Midbrain (tissue), 1 donor: ENCODE measurements around the gene KCNIP3.
"Not testable (repeated sequence)": the region's sequence is repeated elsewhere in the genome, so short reads cannot be mapped to it uniquely, and the experiment has no call there.

Source experiments
- DNase-seq: peaks from one replicate; lab custom pipeline; 2025; lab: John Stamatoyannopoulos, UW

The KCNIP3 gene

GRCh38 chr2:95346738-95347671, 49.9 kb downstream of the KCNIP3 start:
- no peak for DNase-seq

GRCh38 chr2:95347681-95348608, 50.8 kb downstream of the KCNIP3 start:
- DNase-seq = no peak

- DNase-seq = no peak
These were observed 51.7 kb downstream of the KCNIP3 start for GRCh38 chr2:95348609-95349567.

- DNase-seq = no peak
These were observed 52.6 kb downstream of the KCNIP3 start for GRCh38 chr2:95349568-95350322.

- no peak for DNase-seq
These were observed 53.2 kb downstream of the KCNIP3 start for GRCh38 chr2:95350368-95350767.

- no peak for DNase-seq
These were observed 53.8 kb downstream of the KCNIP3 start for GRCh38 chr2:95350774-95351597.

- DNase-seq = no peak
These were observed 54.4 kb downstream of the KCNIP3 start for GRCh38 chr2:95351598-95351915.

GRCh38 chr2:95352310-95353054, 55.3 kb downstream of the KCNIP3 start:
- DNase-seq = no peak

GRCh38 chr2:95353055-95353575, 56.0 kb downstream of the KCNIP3 start:
- no peak for DNase-seq

- no peak for DNase-seq
These were observed 56.7 kb downstream of the KCNIP3 start for GRCh38 chr2:95353613-95354468.

- no peak for DNase-seq
These were observed 57.3 kb downstream of the KCNIP3 start for GRCh38 chr2:95354469-95354901.

- DNase-seq = no peak
These were observed 57.8 kb downstream of the KCNIP3 start for GRCh38 chr2:95354925-95355324.

- DNase-seq = not testable (repeated sequence)
These were observed 58.3 kb downstream of the KCNIP3 start for GRCh38 chr2:95355486-95355885.

GRCh38 chr2:95356821-95357700, 59.9 kb downstream of the KCNIP3 start:
- DNase-seq = no peak

- no peak for DNase-seq
These were observed 60.7 kb downstream of the KCNIP3 start for GRCh38 chr2:95357717-95358280.

GRCh38 chr2:95359031-95359430, 61.9 kb downstream of the KCNIP3 start:
- no peak for DNase-seq

- DNase-seq = no peak
These were observed 62.4 kb downstream of the KCNIP3 start for GRCh38 chr2:95359501-95359930.
